ENCODE results near the gene FANCI. TPM values are rescaled to one million over a fixed set of nuclear protein-coding genes. Genes with fewer than 3 reads are reported as not detected.

Gene FANCI
- polyA plus RNA-seq (ENCODE audit: insufficient read length), result 15.1 TPM

GRCh38 chr15:89243691-89244573 lies at the start of gene FANCI:
FANCI (plus strand) TSS chr15:89243979; CDS start chr15:89247648, 3,669 bp downstream.
- DNase-seq, result peak; percentile 95

GRCh38 chr15:89194608-89195007 lies 49.2 kb upstream of the FANCI start:
- DNase-seq, result no peak

- DNase-seq, result no peak
Observed at GRCh38 chr15:89195836-89196235, 47.9 kb upstream of the FANCI start.

- no peak for DNase-seq
Observed at GRCh38 chr15:89196241-89196640, 47.5 kb upstream of the FANCI start.

- DNase-seq, result no peak
Observed at GRCh38 chr15:89196994-89197393, 46.8 kb upstream of the FANCI start.

- no peak for DNase-seq
Observed at GRCh38 chr15:89197503-89197971, 46.2 kb upstream of the FANCI start.

GRCh38 chr15:89198196-89198595 lies 45.6 kb upstream of the FANCI start:
- no peak for DNase-seq

GRCh38 chr15:89198934-89199333 lies 44.8 kb upstream of the FANCI start:
- DNase-seq, result no peak

- DNase-seq, result peak; percentile 38
Observed at GRCh38 chr15:89199746-89200145, 44.0 kb upstream of the FANCI start.

- no peak for DNase-seq
Observed at GRCh38 chr15:89200182-89200581, 43.6 kb upstream of the FANCI start.

- DNase-seq, result no peak
Observed at GRCh38 chr15:89201465-89202005, 42.2 kb upstream of the FANCI start.

GRCh38 chr15:89203705-89204273 lies 40.0 kb upstream of the FANCI start:
- no peak for DNase-seq

- no peak for DNase-seq
Observed at GRCh38 chr15:89205991-89206585, 37.7 kb upstream of the FANCI start.

GRCh38 chr15:89206908-89207331 lies 36.9 kb upstream of the FANCI start:
- peak; percentile 60 for DNase-seq

GRCh38 chr15:89208256-89208655 lies 35.5 kb upstream of the FANCI start:
- no peak for DNase-seq

- no peak for DNase-seq
Observed at GRCh38 chr15:89209057-89209456, 34.7 kb upstream of the FANCI start.

- DNase-seq, result no peak
Observed at GRCh38 chr15:89211678-89212170, 32.1 kb upstream of the FANCI start.

- DNase-seq, result no peak
Observed at GRCh38 chr15:89215627-89216026, 28.2 kb upstream of the FANCI start.

GRCh38 chr15:89217031-89217430 lies 26.7 kb upstream of the FANCI start:
- no peak for DNase-seq

- no peak for DNase-seq
Observed at GRCh38 chr15:89217686-89218376, 25.9 kb upstream of the FANCI start.

- DNase-seq, result no peak
Observed at GRCh38 chr15:89218531-89218930, 25.2 kb upstream of the FANCI start.

GRCh38 chr15:89221543-89221942 lies 22.2 kb upstream of the FANCI start, which contains the start of gene RLBP1:
RLBP1 (minus strand) TSS chr15:89221579; CDS start chr15:89218975, 2,604 bp downstream.
- DNase-seq, result no peak

All from hindlimb muscle (tissue), 1 donor.